Kidney epithelial cell (primary cell): ENCODE data around the gene ABLIM1. TPM values are rescaled to one million over a fixed set of nuclear protein-coding genes. Genes with fewer than 3 reads are reported as not detected.

Experiments
- DNase-seq: peaks from one replicate; pipeline ENCODE4 v3.0.0-alpha.2; 2010; ENCODE audit warnings: low read depth
- H3K27me3 ChIP-seq: 2 replicates; pipeline ENCODE4 v1.6.0; 2011; ENCODE audit warnings: low read length; ENCODE audit not compliant: control insufficient read depth, insufficient read depth
- H3K36me3 ChIP-seq: 2 replicates; pipeline ENCODE4 v1.5.1; 2011; ENCODE audit warnings: low read length; ENCODE audit not compliant: control insufficient read depth, insufficient read depth
- H3K4me3 ChIP-seq: 2 replicates; pipeline ENCODE4 v1.5.1; 2011; ENCODE audit warnings: low read depth, mild to moderate bottlenecking, control low read depth, low read length
- CTCF ChIP-seq: IDR thresholded peaks from 2 replicates; pipeline ENCODE4 v1.5.1; 2011; ENCODE audit warnings: mild to moderate bottlenecking, moderate library complexity, low read length, control low read depth, inconsistent platforms; ENCODE audit not compliant: insufficient read depth, poor library complexity, severe bottlenecking
- total RNA-seq: library from RNA; depleted of rRNA; stranded (reverse); fragments of >200 nt; gene quantifications from 2 replicates; pipeline ENCODE4 v1.2.3, GENCODE V29; 2015

Gene ABLIM1
- total RNA-seq, 1 donor from 2014 or later, result 41.9 TPM

DNA sequence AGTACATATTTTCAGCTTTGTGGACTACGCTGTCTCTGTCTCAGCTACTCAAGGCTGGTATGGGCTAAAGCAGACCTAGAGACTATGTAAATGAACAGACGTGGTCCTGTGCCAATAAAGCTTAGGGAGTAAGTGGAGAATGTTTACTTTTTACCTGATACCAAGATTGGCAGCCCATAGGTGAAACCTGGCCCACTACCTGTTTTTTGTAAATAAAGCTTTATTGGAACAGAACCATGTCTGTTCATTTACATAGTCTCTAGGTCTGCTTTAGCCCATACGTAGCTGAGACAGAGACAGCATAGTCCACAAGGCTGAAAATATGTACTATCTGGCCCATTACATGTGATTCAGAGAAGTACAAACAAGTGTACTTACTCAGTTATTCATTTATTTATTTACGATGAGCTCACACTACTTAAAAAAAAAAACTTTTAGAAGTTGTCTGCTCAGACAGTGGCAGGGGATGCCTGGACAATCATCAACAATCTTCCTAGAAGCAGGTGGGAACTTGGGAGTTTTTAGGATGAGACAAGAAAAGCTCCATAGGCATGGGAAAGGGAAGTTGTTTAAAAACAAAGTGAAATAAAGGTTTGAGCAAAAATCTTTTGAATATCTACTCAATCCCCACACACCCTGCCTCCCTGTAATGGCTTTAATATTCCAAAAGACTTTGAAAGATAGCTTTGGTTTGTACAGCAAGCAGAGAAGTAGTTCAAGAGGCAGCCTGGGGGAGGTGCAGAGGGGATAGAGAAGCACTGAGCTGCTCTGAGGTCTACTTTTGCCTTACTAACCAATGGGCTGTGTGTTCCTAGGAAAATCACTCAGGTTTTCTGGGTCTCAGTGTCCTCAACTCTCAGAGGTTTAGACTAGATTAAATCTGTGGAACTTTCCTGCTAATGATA, 139.4 kb downstream of the ABLIM1 start:
- H3K27me3 ChIP-seq, result no peaks in the 10 kb centered on the region
- DNase-seq, result no peak
- no peak overlapping the region for H3K4me3 ChIP-seq
- H3K36me3 ChIP-seq, result no peaks in the 10 kb centered on the region
- TF ChIP-seq CTCF, result no peak

- no peak overlapping the region for H3K4me3 ChIP-seq
- TF ChIP-seq CTCF, result no peak
- no peak for DNase-seq
- H3K27me3 ChIP-seq, result no peaks in the 10 kb centered on the region
- no peaks in the 10 kb centered on the region for H3K36me3 ChIP-seq
Measured at GRCh38 chr10:114517368-114518250, 140.5 kb downstream of the ABLIM1 start.

- Histone ChIP-seq H3K4me3 (no peak overlapping the region), H3K27me3 (no peaks in the 10 kb centered on the region), H3K36me3 (no peaks in the 10 kb centered on the region)
- TF ChIP-seq CTCF, result no peak
- DNase-seq, result no peak
Measured at GRCh38 chr10:114516356-114516755, 141.7 kb downstream of the ABLIM1 start.

- Histone ChIP-seq H3K4me3 (no peak overlapping the region), H3K36me3 (no peaks in the 10 kb centered on the region), H3K27me3 (no peaks in the 10 kb centered on the region)
- DNase-seq, result no peak
- no peak for TF ChIP-seq CTCF
Measured at GRCh38 chr10:114515298-114515914, 142.7 kb downstream of the ABLIM1 start.

DNA sequence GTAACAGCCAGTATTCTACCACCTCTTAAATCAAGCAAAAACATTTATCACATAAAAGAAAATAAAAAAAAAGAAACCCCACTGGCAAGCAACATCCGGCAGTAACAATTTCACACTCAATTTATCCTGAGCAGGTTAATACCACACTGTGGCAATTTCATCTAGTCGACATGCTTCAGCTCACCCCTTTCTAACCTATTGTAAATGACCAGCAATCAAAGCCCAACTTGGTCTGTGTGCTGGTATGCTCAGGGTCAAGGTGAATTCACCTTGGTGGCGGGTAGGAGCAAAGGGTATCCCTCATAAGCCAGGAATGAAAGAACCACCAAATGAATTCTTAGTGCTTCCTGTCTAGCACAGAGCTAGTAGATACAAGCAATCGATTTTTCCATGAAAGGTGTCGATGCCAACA, 144.7 kb downstream of the ABLIM1 start:
- TF ChIP-seq CTCF, result no peak
- H3K4me3 ChIP-seq, result no peak overlapping the region
- no peaks in the 10 kb centered on the region for H3K27me3 ChIP-seq
- H3K36me3 ChIP-seq, result no peaks in the 10 kb centered on the region
- DNase-seq, result no peak
